Measurements from ENCODE around the gene UBIAD1.
A peak's percentile ranks its signal among the peaks of the same experiment; 100 is the strongest.

The UBIAD1 gene

GRCh38 chr1:11314959-11315358 lies 42.0 kb downstream of the UBIAD1 start:
- DNase-seq = no peak

GRCh38 chr1:11316701-11317100 lies 43.7 kb downstream of the UBIAD1 start:
- no peak for DNase-seq

- DNase-seq = no peak
Measured at GRCh38 chr1:11318982-11319381, 46.0 kb downstream of the UBIAD1 start.

GRCh38 chr1:11320153-11320936 lies 47.3 kb downstream of the UBIAD1 start:
- peak; percentile 59 for DNase-seq

- DNase-seq = no peak
Measured at GRCh38 chr1:11321656-11322491, 48.9 kb downstream of the UBIAD1 start.

GRCh38 chr1:11324567-11325165 lies 51.7 kb downstream of the UBIAD1 start:
- DNase-seq = no peak

- no peak for DNase-seq
Measured at GRCh38 chr1:11326070-11326469, 53.1 kb downstream of the UBIAD1 start.

GRCh38 chr1:11328444-11328843 lies 55.4 kb downstream of the UBIAD1 start:
- no peak for DNase-seq

- DNase-seq = no peak
Measured at GRCh38 chr1:11330411-11330810, 57.4 kb downstream of the UBIAD1 start.

- DNase-seq = no peak
Measured at GRCh38 chr1:11331036-11331944, 58.3 kb downstream of the UBIAD1 start.

- DNase-seq = no peak
Measured at GRCh38 chr1:11331945-11332546, 59.0 kb downstream of the UBIAD1 start.

GRCh38 chr1:11333631-11334030 lies 60.6 kb downstream of the UBIAD1 start:
- DNase-seq = no peak

GRCh38 chr1:11334261-11334804 lies 61.3 kb downstream of the UBIAD1 start:
- no peak for DNase-seq

- no peak for DNase-seq
Measured at GRCh38 chr1:11334821-11335220, 61.8 kb downstream of the UBIAD1 start.

- DNase-seq = peak; percentile 63
Measured at GRCh38 chr1:11335417-11336056, 62.5 kb downstream of the UBIAD1 start.

- DNase-seq = peak; percentile 74
Measured at GRCh38 chr1:11337580-11338073, 64.6 kb downstream of the UBIAD1 start.
